Tibial nerve (tissue), 4 donors: Measurements from ENCODE around the gene ARID5B. TPM values are rescaled to one million over a fixed set of nuclear protein-coding genes. Genes with fewer than 3 reads are reported as not detected.
A peak's percentile ranks its signal among the peaks of the same experiment; 100 is the strongest.
"Not testable (repeated sequence)": the region's sequence is repeated elsewhere in the genome, so short reads cannot be mapped to it uniquely, and the experiment has no call there.

Experiments used
- DNase-seq, 2 donors: peaks; one replicate each; pipeline ENCODE4 v3.0.0-alpha.2; 2019; ENCODE audit warnings: low spot score in 2 of 2
- H3K27ac ChIP-seq, 4 donors: fragments of 200-600 bp; sonication (generic) in 3 of 4; one replicate each; pipeline ENCODE4 v1.5.1; 2017 to 2019; ENCODE audit warnings: mild to moderate bottlenecking in 1 of 4
- H3K27me3 ChIP-seq, 2 donors: fragments of 200-600 bp; sonication (generic) in 1 of 2; one replicate each; pipeline versions ENCODE4 v1.5.1 to v1.6.0; 2017 to 2019
- H3K36me3 ChIP-seq, 3 donors: fragments of 200-600 bp; sonication (generic); one replicate each; pipeline ENCODE4 v1.5.1; 2018 to 2019
- H3K4me1 ChIP-seq, 4 donors: fragments of 200-600 bp; sonication (generic) in 3 of 4; one replicate each; pipeline ENCODE4 v1.5.1; 2017 to 2019
- H3K4me3 ChIP-seq, 4 donors: fragments of 200-600 bp; sonication (generic) in 3 of 4; one replicate each; pipeline ENCODE4 v1.5.1; 2017 to 2019; ENCODE audit warnings: mild to moderate bottlenecking in 1 of 4, moderate library complexity in 1 of 4
- H3K9me3 ChIP-seq, 4 donors: fragments of 200-600 bp; sonication (generic) in 3 of 4; one replicate each; pipeline ENCODE4 v1.5.1; 2017 to 2019
- EP300 ChIP-seq, 2 donors: sonication (generic); formaldehyde crosslinking; IDR thresholded peaks; one replicate each; pipeline ENCODE4 v1.6.1; 2017; ENCODE audit warnings: antibody characterized with exemption in 2 of 2, mild to moderate bottlenecking in 1 of 2
- POLR2A ChIP-seq, 2 donors: fragments of 450-650 bp; IDR thresholded peaks; one replicate each; pipeline ENCODE4 v1.6.1; 2017; ENCODE audit warnings: antibody characterized with exemption in 2 of 2, mild to moderate bottlenecking in 2 of 2, moderate library complexity in 2 of 2
- WGBS, 2 donors: methylation state at CpG; one replicate each; pipeline ENCODE4 v1.1.5; 2018; 5-methylcytosine and 5-hydroxymethylcytosine counted together
- total RNA-seq, 4 donors: library from RNA; depleted of rRNA; stranded (reverse); fragments of >200 nt; gene quantifications; one replicate each; pipeline ENCODE4 v1.1.0, GENCODE V29; 2016
- TF ChIP-seq, protein P1 (sequence below), 5 experiments: fragments of 200-600 bp in 3 of 5; fragments of 450-650 bp in 2 of 5; sonication (generic) in 3 of 5; IDR thresholded peaks; one replicate each; pipeline ENCODE4 v1.5.1; 2016 to 2019; ENCODE audit warnings: antibody characterized with exemption in 5 of 5, mild to moderate bottlenecking in 3 of 5, moderate library complexity in 2 of 5

The ARID5B gene
- total RNA-seq, 4 donors from 2014 or later, result 47.4 to 82.2 (median 62.6) TPM

DNA sequence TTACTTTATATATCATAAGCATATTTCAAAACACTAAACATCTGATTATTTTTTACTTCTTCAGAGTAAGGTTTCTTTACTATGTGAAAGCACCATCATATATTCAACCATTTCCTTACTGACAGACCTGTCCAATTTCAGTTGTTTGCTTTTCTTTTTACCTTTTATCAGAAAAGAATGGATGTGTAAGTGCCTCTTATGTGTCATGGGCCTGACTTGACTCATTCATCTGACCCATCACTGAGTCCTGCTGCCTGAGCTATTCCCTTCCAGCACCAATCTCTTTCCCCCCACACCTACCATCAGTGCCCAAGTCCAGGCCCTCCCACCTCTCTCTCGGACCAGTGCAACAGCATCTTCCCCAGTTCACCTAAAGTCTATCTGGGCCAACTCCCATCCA is 41.7 kb upstream of the ARID5B start:
- 96 to 97% methylated on average over 1 of the region's 1 CpG for WGBS, 2 donors
- no peaks in the 10 kb centered on the region for H3K4me1 ChIP-seq
- no peaks in the 10 kb centered on the region for H3K27me3 ChIP-seq
- no peak overlapping the region for H3K4me3 ChIP-seq
- no peak overlapping the region for H3K27ac ChIP-seq
- TF ChIP-seq, protein P1, sequence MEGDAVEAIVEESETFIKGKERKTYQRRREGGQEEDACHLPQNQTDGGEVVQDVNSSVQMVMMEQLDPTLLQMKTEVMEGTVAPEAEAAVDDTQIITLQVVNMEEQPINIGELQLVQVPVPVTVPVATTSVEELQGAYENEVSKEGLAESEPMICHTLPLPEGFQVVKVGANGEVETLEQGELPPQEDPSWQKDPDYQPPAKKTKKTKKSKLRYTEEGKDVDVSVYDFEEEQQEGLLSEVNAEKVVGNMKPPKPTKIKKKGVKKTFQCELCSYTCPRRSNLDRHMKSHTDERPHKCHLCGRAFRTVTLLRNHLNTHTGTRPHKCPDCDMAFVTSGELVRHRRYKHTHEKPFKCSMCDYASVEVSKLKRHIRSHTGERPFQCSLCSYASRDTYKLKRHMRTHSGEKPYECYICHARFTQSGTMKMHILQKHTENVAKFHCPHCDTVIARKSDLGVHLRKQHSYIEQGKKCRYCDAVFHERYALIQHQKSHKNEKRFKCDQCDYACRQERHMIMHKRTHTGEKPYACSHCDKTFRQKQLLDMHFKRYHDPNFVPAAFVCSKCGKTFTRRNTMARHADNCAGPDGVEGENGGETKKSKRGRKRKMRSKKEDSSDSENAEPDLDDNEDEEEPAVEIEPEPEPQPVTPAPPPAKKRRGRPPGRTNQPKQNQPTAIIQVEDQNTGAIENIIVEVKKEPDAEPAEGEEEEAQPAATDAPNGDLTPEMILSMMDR (IDR thresholded peaks at IDR 0.05), result no peak
- TF ChIP-seq EP300 (IDR thresholded peaks at IDR 0.05) (no peak), POLR2A (IDR thresholded peaks at IDR 0.05) (no peak)
- DNase-seq, result no peak
- no peaks in the 10 kb centered on the region for H3K9me3 ChIP-seq
- H3K36me3 ChIP-seq, result no peaks in the 10 kb centered on the region

DNA sequence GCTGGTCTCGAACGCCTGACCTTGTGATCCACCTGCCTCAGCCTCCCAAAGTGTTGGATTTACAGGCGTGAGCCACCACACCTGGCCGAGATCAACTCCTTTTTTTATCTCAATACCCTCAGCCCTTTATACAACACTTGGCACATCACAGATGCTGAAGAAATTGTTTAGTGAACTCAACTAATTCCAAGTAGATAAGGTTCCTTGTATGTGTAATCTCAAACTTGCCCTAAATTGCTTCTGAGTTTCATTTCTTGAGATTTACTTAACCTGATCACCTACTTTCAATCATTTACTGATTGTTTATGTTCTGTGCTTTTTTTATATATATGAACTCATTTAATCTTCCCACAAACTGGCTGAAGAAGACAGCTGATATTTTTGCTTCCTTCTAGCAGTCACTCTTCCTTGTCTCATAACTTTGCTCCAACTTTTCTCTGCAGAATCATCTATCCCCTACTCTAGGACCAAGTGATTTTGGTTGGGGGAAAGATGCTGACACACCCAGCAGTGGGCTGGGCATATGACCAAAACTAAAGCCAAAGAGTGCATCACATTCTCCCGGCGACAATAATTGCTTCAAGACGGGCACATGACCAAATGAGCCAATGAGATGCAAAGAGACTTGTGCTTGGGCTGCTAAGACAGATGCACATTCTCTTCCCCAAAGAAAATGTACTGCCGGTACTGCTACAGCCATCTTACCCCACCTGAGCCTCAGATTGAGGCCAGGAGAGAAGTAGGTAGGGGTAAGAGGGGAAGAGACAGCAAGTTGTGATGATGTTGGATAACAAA is 40.3 kb upstream of the ARID5B start:
- WGBS, 2 donors, result 79 to 93% methylated on average over 8 of the region's 8 CpGs
- no peak for DNase-seq

DNA sequence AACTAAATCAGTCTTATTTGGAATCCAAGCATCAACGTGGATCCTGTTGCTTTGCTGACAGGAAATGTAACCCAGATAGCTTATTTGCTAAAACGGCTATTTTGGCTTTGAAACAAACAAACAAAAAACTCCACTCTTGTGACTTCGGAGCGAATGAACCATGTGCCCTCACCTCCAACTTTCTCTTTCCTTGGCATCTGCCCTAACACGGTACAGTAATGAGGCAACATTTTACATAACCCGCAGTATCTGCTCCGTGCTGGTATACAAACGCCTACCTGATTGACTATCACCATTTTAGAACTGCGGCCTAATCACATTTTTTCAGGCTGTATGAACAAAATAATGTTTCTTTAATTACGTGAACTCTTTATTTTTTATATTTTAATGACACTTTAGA is 37.5 kb upstream of the ARID5B start:
- DNase-seq, result no peak
- TF ChIP-seq EP300 (IDR thresholded peaks at IDR 0.05) (no peak), POLR2A (IDR thresholded peaks at IDR 0.05) (no peak)
- TF ChIP-seq, protein P1 (IDR thresholded peaks at IDR 0.05), result no peak
- WGBS, 2 donors, result 82 to 84% methylated on average over 10 of the region's 10 CpGs

More for the DNA sequence above, 40.3 kb upstream of the ARID5B start:
- Histone ChIP-seq H3K36me3 (no peaks in the 10 kb centered on the region), H3K4me3 (no peak overlapping the region), H3K27me3 (no peaks in the 10 kb centered on the region), H3K27ac (no peak overlapping the region), H3K4me1 (no peaks in the 10 kb centered on the region), H3K9me3 (no peaks in the 10 kb centered on the region)
- TF ChIP-seq POLR2A (IDR thresholded peaks at IDR 0.05) (no peak), EP300 (IDR thresholded peaks at IDR 0.05) (no peak)
- TF ChIP-seq, protein P1 (IDR thresholded peaks at IDR 0.05), result no peak

DNA sequence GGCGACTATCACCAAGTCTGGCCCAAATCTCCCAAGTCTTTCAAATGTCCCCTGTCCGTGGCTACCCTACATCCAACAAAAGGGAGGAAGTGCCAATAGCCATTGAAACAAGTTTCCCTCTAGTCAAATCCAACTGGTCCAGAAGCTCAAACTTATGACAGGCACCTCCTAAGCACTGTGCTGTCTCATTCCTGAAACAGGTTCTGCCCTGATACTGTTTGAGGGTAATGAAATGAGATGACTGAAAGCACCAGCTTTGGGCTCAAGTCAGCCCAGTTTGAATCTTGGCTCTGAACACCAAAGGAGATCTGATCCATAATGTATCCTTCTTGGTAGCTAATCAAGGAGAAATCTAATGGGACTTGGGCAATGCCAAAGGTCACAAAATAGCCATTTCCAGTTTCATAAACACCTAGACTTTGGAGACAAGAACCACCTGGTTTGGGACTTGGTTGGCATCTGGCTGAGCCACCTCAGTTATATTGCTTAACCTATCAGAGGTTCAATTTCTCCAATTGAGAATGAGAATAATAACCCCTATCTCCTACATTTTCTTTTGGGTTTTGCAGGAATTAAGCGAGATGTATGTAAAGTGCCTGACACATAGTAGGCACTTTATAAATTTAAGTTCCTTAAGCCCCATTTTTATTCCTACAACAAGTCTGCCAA is 34.7 kb upstream of the ARID5B start:
- H3K4me3 ChIP-seq, result peak overlapping the region in 2 of 4 donors; percentile 44 to 46
- DNase-seq, result no peak
- no peaks in the 10 kb centered on the region for H3K27me3 ChIP-seq
- H3K9me3 ChIP-seq, result no peaks in the 10 kb centered on the region
- WGBS, 2 donors, result 95 to 96% methylated on average over 3 of the region's 3 CpGs
- H3K36me3 ChIP-seq, result no peaks in the 10 kb centered on the region
- TF ChIP-seq, protein P1 (IDR thresholded peaks at IDR 0.05), result no peak
- TF ChIP-seq POLR2A (IDR thresholded peaks at IDR 0.05), result no peak
- no peak for TF ChIP-seq EP300 (IDR thresholded peaks at IDR 0.05)
- H3K27ac ChIP-seq, result peak overlapping the region in 2 of 4 donors; percentile 34 to 54
- H3K4me1 ChIP-seq, result peaks cover 0 to 14% (median 4%) of the 10 kb centered on the region in 4 donors

More for the DNA sequence above, 37.5 kb upstream of the ARID5B start:
- Histone ChIP-seq H3K9me3 (no peaks in the 10 kb centered on the region), H3K4me1 (no peaks in the 10 kb centered on the region), H3K36me3 (no peaks in the 10 kb centered on the region), H3K4me3 (no peak overlapping the region), H3K27me3 (no peaks in the 10 kb centered on the region), H3K27ac (no peak overlapping the region)

DNA sequence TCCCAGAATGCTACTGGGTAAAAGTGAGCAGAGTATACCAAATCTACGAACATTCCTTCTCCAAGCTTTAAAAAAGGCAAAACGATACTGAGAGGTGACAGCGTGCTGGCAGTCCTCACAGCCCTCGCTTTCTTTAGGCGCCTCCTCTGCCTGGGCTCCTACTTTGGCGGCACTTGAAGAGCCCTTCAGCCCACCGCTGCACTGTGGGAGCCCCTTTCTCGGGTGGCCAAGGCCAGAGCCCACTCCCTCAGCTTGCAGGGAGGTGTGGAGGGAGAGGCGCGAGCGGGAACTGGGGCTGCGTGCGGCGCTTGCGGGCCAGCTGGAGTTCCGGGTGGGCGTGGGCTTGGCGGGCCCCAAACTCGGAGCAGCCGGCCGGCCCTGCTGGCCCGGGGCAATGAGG is 34.1 kb upstream of the ARID5B start:
- DNase-seq, H3K9me3 ChIP-seq, H3K36me3 ChIP-seq, H3K27me3 ChIP-seq: not testable (repeated sequence)
- Histone ChIP-seq H3K4me3 (peak overlapping the region in 3 of 4 donors; percentile 27 to 46 (median 44)), H3K27ac (peak overlapping the region in 2 of 4 donors; percentile 34 to 54), H3K4me1 (peaks cover 0 to 14% (median 4%) of the 10 kb centered on the region in 4 donors)
- 47 to 51% methylated on average over 9 to 21 of the region's 22 CpGs for WGBS, 2 donors

DNA sequence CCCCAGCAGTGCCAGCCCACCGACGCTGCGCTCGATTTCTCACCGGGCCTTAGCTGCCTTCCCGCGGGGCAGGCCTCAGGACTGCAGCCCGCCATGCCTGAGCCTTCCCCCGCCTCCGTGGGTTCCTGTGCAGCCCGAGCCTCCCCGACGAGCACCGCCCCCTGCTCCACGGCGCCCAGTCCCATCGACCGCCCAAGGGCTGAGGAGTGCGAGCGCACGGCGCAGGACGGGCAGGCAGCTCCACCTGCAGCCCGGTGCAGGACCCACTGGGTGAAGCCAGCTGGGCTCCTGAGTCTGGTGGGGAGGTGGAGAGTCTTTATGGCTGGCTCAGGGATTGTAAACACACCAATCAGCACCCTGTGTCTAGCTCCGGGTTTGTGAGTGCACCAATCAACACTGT is 33.7 kb upstream of the ARID5B start:
- not testable (repeated sequence) for H3K9me3 ChIP-seq, H3K27me3 ChIP-seq, DNase-seq, H3K36me3 ChIP-seq
- 83% methylated on average over 2 of the region's 25 CpGs; no CpG with 5 or more reads in 1 of the 2 donors for WGBS, 2 donors
- Histone ChIP-seq H3K4me1 (peaks cover 0 to 14% (median 4%) of the 10 kb centered on the region in 4 donors), H3K27ac (peak overlapping the region in 1 of 4 donors; percentile 54), H3K4me3 (peak overlapping the region in 3 of 4 donors; percentile 27 to 46 (median 44))
